Bronchial epithelial cell (primary cell): Measurements from ENCODE around the gene ZMYM4. TPM values are rescaled to one million over a fixed set of nuclear protein-coding genes. Genes with fewer than 3 reads are reported as not detected.

Experiments used
- DNase-seq: peaks from one replicate; pipeline ENCODE4 v3.0.0-alpha.2; 2010; ENCODE audit warnings: low read depth
- FAIRE-seq: peaks from 2 replicates; lab custom pipeline; 2011; peaks lifted over from hg19 to GRCh38; lab: Jason Lieb, UNC
- H3K27me3 ChIP-seq: 2 replicates; pipeline ENCODE4 v1.5.1; 2011; ENCODE audit warnings: low read length; ENCODE audit not compliant: control insufficient read depth, insufficient read depth
- H3K36me3 ChIP-seq: 2 replicates; pipeline ENCODE4 v1.5.1; 2011; ENCODE audit warnings: low read length; ENCODE audit not compliant: control insufficient read depth, insufficient read depth
- H3K4me3 ChIP-seq: 2 replicates; pipeline ENCODE4 v1.5.1; 2011; ENCODE audit warnings: mild to moderate bottlenecking, low read depth, low read length, control low read depth
- CTCF ChIP-seq: IDR thresholded peaks from 2 replicates; pipeline ENCODE4 v1.5.1; 2011; ENCODE audit warnings: mild to moderate bottlenecking, moderate library complexity, low read length, control low read depth, inconsistent platforms; ENCODE audit not compliant: insufficient read depth, severe bottlenecking
- total RNA-seq: library from RNA; depleted of rRNA; stranded (reverse); fragments of >200 nt; gene quantifications from 2 replicates; pipeline ENCODE4 v1.2.1, GENCODE V29; 2014

The ZMYM4 gene
- total RNA-seq, 1 donor from 2014 or later = 19.5 TPM

GRCh38 chr1:35285771-35286606 lies 17.5 kb downstream of the ZMYM4 start:
- no peak overlapping the region for H3K4me3 ChIP-seq
- no peaks in the 10 kb centered on the region for H3K27me3 ChIP-seq
- TF ChIP-seq CTCF = no peak
- FAIRE-seq (no peak), DNase-seq (no peak)
- H3K36me3 ChIP-seq = no peaks in the 10 kb centered on the region

- FAIRE-seq = no peak
- peak; percentile 63 for DNase-seq
- no peak overlapping the region for H3K4me3 ChIP-seq
- TF ChIP-seq CTCF = no peak
- H3K27me3 ChIP-seq = no peaks in the 10 kb centered on the region
- H3K36me3 ChIP-seq = no peaks in the 10 kb centered on the region
Observed at GRCh38 chr1:35287807-35288640, 19.5 kb downstream of the ZMYM4 start.

GRCh38 chr1:35288761-35289160 lies 20.3 kb downstream of the ZMYM4 start:
- FAIRE-seq (no peak), DNase-seq (peak; percentile 45)
- no peaks in the 10 kb centered on the region for H3K27me3 ChIP-seq
- no peak for TF ChIP-seq CTCF
- no peaks in the 10 kb centered on the region for H3K36me3 ChIP-seq
- no peak overlapping the region for H3K4me3 ChIP-seq

GRCh38 chr1:35290452-35290851 lies 21.9 kb downstream of the ZMYM4 start:
- DNase-seq = no peak
- H3K27me3 ChIP-seq = no peaks in the 10 kb centered on the region
- no peak for TF ChIP-seq CTCF
- H3K36me3 ChIP-seq = no peaks in the 10 kb centered on the region
- no peak for FAIRE-seq
- H3K4me3 ChIP-seq = no peak overlapping the region

- TF ChIP-seq CTCF = no peak
- H3K27me3 ChIP-seq = no peaks in the 10 kb centered on the region
- H3K4me3 ChIP-seq = no peak overlapping the region
- no peaks in the 10 kb centered on the region for H3K36me3 ChIP-seq
- DNase-seq (no peak), FAIRE-seq (no peak)
Observed at GRCh38 chr1:35294809-35295208, 26.3 kb downstream of the ZMYM4 start.
